GM23248 (cell line): ENCODE measurements around the gene SIM1. TPM values are rescaled to one million over a fixed set of nuclear protein-coding genes. Genes with fewer than 3 reads are reported as not detected.
A peak's percentile ranks its signal among the peaks of the same experiment; 100 is the strongest.

Experiments
- DNase-seq: peaks from one replicate; pipeline ENCODE4 v3.0.0-alpha.2; 2015
- H2AFZ ChIP-seq: fragments of 200-600 bp; sonication (generic); 2 replicates; pipeline ENCODE4 v1.6.1; 2016; ENCODE audit warnings: antibody characterized with exemption
- H3F3A ChIP-seq: fragments of 200-600 bp; sonication (generic); 2 replicates; pipeline ENCODE4 v1.6.1; 2016; ENCODE audit warnings: mild to moderate bottlenecking, antibody characterized with exemption, mixed run types; ENCODE audit not compliant: insufficient read depth
- H3K27ac ChIP-seq: fragments of 200-600 bp; sonication (generic); 2 replicates; pipeline ENCODE4 v1.5.1; 2016; ENCODE audit warnings: mild to moderate bottlenecking
- H3K27me3 ChIP-seq: fragments of 200-600 bp; sonication (generic); replicated peaks from 2 replicates; pipeline ENCODE4 v1.6.1; 2016; ENCODE audit warnings: mild to moderate bottlenecking; ENCODE audit not compliant: insufficient read depth
- H3K36me3 ChIP-seq: fragments of 200-600 bp; sonication (generic); 2 replicates; pipeline ENCODE4 v1.6.1; 2016; ENCODE audit warnings: low read depth, mild to moderate bottlenecking
- H3K4me1 ChIP-seq: fragments of 200-600 bp; sonication (generic); 2 replicates; pipeline ENCODE4 v1.6.1; 2016; ENCODE audit warnings: mild to moderate bottlenecking; ENCODE audit not compliant: insufficient read depth
- H3K4me2 ChIP-seq: fragments of 200-600 bp; sonication (generic); one replicate; pipeline ENCODE4 v1.6.1; 2016; ENCODE audit warnings: mild to moderate bottlenecking; ENCODE audit not compliant: unreplicated experiment
- H3K4me3 ChIP-seq: fragments of 200-600 bp; sonication (generic); 2 replicates; pipeline ENCODE4 v1.5.1; 2016; ENCODE audit warnings: mild to moderate bottlenecking
- H3K79me2 ChIP-seq: fragments of 200-600 bp; sonication (generic); 2 replicates; pipeline ENCODE4 v1.6.1; 2016; ENCODE audit warnings: mild to moderate bottlenecking; ENCODE audit not compliant: insufficient read depth
- H3K9ac ChIP-seq: fragments of 200-600 bp; sonication (generic); 2 replicates; pipeline ENCODE4 v1.6.1; 2016; ENCODE audit warnings: mild to moderate bottlenecking
- H3K9me2 ChIP-seq: fragments of 200-600 bp; sonication (generic); 2 replicates; pipeline ENCODE4 v1.6.1; 2016; ENCODE audit warnings: mixed run types, mild to moderate bottlenecking, moderate library complexity; ENCODE audit not compliant: insufficient read depth
- H3K9me3 ChIP-seq: fragments of 200-600 bp; sonication (generic); one replicate; pipeline ENCODE4 v1.6.1; 2017; ENCODE audit warnings: low read depth
- H4K20me1 ChIP-seq: fragments of 200-600 bp; sonication (generic); 2 replicates; pipeline ENCODE4 v1.6.0; 2016; ENCODE audit not compliant: insufficient read depth
- EZH2 ChIP-seq: fragments of 200-600 bp; sonication (generic); IDR thresholded peaks from 2 replicates; pipeline ENCODE4 v1.6.1; 2018; ENCODE audit warnings: antibody characterized with exemption, mild to moderate bottlenecking; ENCODE audit not compliant: insufficient read depth, poor library complexity, severe bottlenecking
- EZH2phosphoT487 ChIP-seq: fragments of 200-600 bp; sonication (generic); IDR thresholded peaks from 2 replicates; pipeline ENCODE4 v1.6.1; 2018; ENCODE audit warnings: antibody characterized with exemption, moderate library complexity, mild to moderate bottlenecking, low read depth; ENCODE audit not compliant: insufficient read depth
- WGBS, 2 experiments: methylation state at CpG; one replicate each; pipeline ENCODE4 v1.1.6; 2015 to 2017; ENCODE audit warnings: low lambda C conversion rate in 2 of 2, low coverage in 1 of 2; ENCODE audit errors: missing lambda C conversion rate in 2 of 2; 5-methylcytosine and 5-hydroxymethylcytosine counted together
- in situ Hi-C: fragments of 300-500 bp; cut with MboI; formaldehyde crosslinking; loops from 2 replicates; pipeline ENCODE4 v1.15.0; 2020
- polyA plus RNA-seq: library from polyadenylated mRNA; unstranded; fragments of >200 nt; fragmentation: Nextera tagmentation; extraction: Ambion mirVana; gene quantifications from 2 replicates; pipeline ENCODE4 v1.2.1, GENCODE V29; 2016
- total RNA-seq: library from RNA; depleted of rRNA; stranded (reverse); fragments of >200 nt; shearing (Covaris generic); gene quantifications from 2 replicates; pipeline ENCODE4 v1.2.3, GENCODE V29; 2014

The SIM1 gene
- total and polyA plus RNA-seq, 2 experiments from 2014 or later: 1.5 to 1.6 TPM

- in situ Hi-C loops: no loop called here
- H3K4me1 ChIP-seq: peaks cover 63% of the 10 kb centered on the region
- no peak overlapping the region for H2AFZ ChIP-seq
- H3K27ac ChIP-seq: peak overlapping the region; percentile 75
- H3K4me3 ChIP-seq: no peak overlapping the region
- H3F3A ChIP-seq: peaks cover 47% of the 10 kb centered on the region
- no peaks in the 10 kb centered on the region for H3K27me3 ChIP-seq
- H3K9me3 ChIP-seq: no peaks in the 10 kb centered on the region
- H3K79me2 ChIP-seq: no peaks in the 10 kb centered on the region
- H3K4me2 ChIP-seq: peak overlapping the region; percentile 38
- no peaks in the 10 kb centered on the region for H3K9me2 ChIP-seq
- H3K36me3 ChIP-seq: no peaks in the 10 kb centered on the region
- H3K9ac ChIP-seq: no peak overlapping the region
- DNase-seq: peak; percentile 66
- H4K20me1 ChIP-seq: no peaks in the 10 kb centered on the region
- TF ChIP-seq EZH2phosphoT487 (no peak), EZH2 (no peak)
- 59 to 60% methylated on average over 4 of the region's 4 CpGs for WGBS, 2 experiments
These were observed 121.2 kb downstream of the SIM1 start for GRCh38 chr6:100343316-100344077.

DNA sequence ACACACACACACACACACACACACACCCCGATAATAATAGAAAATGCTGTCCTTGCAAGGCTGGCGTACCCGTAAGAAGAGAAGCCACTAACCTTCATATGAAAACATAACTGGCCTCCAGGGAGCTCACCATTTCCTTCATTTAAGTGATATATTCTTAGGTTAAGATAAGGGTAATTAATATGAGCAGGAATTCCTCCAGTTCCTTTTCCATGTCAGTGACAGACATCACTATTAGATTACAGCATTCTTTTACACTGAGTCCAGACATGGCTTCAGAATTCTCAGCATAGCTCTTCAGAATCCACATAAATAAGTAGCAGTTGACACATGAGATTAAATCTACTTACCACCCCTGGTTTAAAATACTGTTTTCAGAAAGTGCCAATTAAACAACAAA lies 121.9 kb downstream of the SIM1 start:
- H3K9ac ChIP-seq: no peak overlapping the region
- in situ Hi-C loops: no loop called here
- H4K20me1 ChIP-seq: no peaks in the 10 kb centered on the region
- no peaks in the 10 kb centered on the region for H3K9me2 ChIP-seq
- no peak overlapping the region for H3K4me3 ChIP-seq
- DNase-seq: peak; percentile 38
- no peaks in the 10 kb centered on the region for H3K27me3 ChIP-seq
- peaks cover 45% of the 10 kb centered on the region for H3F3A ChIP-seq
- no peaks in the 10 kb centered on the region for H3K79me2 ChIP-seq
- no peak overlapping the region for H2AFZ ChIP-seq
- H3K4me1 ChIP-seq: peaks cover 56% of the 10 kb centered on the region
- 88 to 93% methylated on average over 3 of the region's 3 CpGs for WGBS, 2 experiments
- no peaks in the 10 kb centered on the region for H3K9me3 ChIP-seq
- H3K27ac ChIP-seq: peak overlapping the region; percentile 75
- H3K36me3 ChIP-seq: no peaks in the 10 kb centered on the region
- H3K4me2 ChIP-seq: peak overlapping the region; percentile 38
- TF ChIP-seq EZH2 (no peak), EZH2phosphoT487 (no peak)

- H2AFZ ChIP-seq: no peak overlapping the region
- H3K4me2 ChIP-seq: no peak overlapping the region
- H3K9me3 ChIP-seq: no peaks in the 10 kb centered on the region
- no peaks in the 10 kb centered on the region for H3K79me2 ChIP-seq
- peaks cover 27% of the 10 kb centered on the region for H3F3A ChIP-seq
- no peaks in the 10 kb centered on the region for H3K9me2 ChIP-seq
- no peaks in the 10 kb centered on the region for H4K20me1 ChIP-seq
- in situ Hi-C loops: no loop called here
- H3K27ac ChIP-seq: no peak overlapping the region
- DNase-seq: no peak
- TF ChIP-seq EZH2phosphoT487: no peak
- no peak for TF ChIP-seq EZH2
- H3K4me1 ChIP-seq: peaks cover 34% of the 10 kb centered on the region
- no peaks in the 10 kb centered on the region for H3K27me3 ChIP-seq
- H3K36me3 ChIP-seq: no peaks in the 10 kb centered on the region
- 90 to 91% methylated on average over 4 of the region's 4 CpGs for WGBS, 2 experiments
- no peak overlapping the region for H3K4me3 ChIP-seq
- no peak overlapping the region for H3K9ac ChIP-seq
These were observed 125.0 kb downstream of the SIM1 start for GRCh38 chr6:100339574-100340255.

GRCh38 chr6:100338090-100338489 lies 126.6 kb downstream of the SIM1 start:
- Histone ChIP-seq H3K27ac (no peak overlapping the region), H4K20me1 (no peaks in the 10 kb centered on the region), H2AFZ (no peak overlapping the region), H3K36me3 (no peaks in the 10 kb centered on the region), H3F3A (peaks cover 13% of the 10 kb centered on the region; the same call in 1 of the 2 replicates), H3K4me2 (no peak overlapping the region), H3K9ac (no peak overlapping the region), H3K27me3 (no peaks in the 10 kb centered on the region), H3K4me1 (peaks cover 18% of the 10 kb centered on the region), H3K4me3 (no peak overlapping the region), H3K9me3 (no peaks in the 10 kb centered on the region), H3K79me2 (no peaks in the 10 kb centered on the region), H3K9me2 (no peaks in the 10 kb centered on the region)
- TF ChIP-seq EZH2phosphoT487 (no peak), EZH2 (no peak)
- 92% methylated on average over 2 of the region's 2 CpGs for WGBS, 2 experiments
- in situ Hi-C loops: no loop called here
- no peak for DNase-seq
